HG03521 (cell line): ENCODE measurements around the gene RNASE8.
"Not testable (repeated sequence)": the region's sequence is repeated elsewhere in the genome, so short reads cannot be mapped to it uniquely, and the experiment has no call there.

Source experiments
- ATAC-seq: cut with Tn5 transposase; IDR thresholded peaks from one replicate; pipeline ENCODE4 v1.9.1; 2021; ENCODE audit warnings: mild to moderate bottlenecking, moderate library complexity; ENCODE audit not compliant: unreplicated experiment

Gene RNASE8, protein sequence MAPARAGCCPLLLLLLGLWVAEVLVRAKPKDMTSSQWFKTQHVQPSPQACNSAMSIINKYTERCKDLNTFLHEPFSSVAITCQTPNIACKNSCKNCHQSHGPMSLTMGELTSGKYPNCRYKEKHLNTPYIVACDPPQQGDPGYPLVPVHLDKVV

DNA sequence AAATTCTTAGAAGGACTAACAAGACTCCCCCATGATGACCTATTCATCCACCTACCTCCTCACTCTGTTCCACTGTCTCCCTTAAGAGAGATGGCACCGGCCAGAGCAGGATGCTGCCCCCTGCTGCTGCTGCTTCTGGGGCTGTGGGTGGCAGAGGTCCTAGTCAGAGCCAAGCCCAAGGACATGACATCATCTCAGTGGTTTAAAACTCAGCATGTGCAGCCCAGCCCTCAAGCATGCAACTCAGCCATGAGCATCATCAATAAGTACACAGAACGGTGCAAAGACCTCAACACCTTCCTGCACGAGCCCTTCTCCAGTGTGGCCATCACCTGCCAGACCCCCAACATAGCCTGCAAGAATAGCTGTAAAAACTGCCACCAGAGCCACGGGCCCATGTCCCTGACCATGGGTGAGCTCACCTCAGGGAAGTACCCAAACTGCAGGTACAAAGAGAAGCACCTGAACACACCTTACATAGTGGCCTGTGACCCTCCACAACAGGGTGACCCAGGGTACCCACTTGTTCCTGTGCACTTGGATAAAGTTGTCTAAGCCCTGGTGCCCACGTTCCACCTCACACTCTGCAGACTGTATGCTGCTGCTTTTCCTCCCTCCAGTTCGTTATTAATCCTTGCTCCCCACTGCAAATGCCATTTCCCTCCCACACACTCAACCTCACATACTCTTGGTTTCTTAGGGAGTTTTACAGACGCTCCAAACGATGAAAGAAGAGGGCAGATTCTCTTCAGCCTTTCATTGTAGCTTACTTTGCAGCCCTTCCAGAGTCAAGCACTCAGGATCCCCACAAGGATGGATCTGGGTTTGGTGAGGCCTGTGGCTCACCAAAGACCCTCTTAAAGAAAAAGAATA is at the start of gene RNASE8:
Gene RNASE8 (plus strand): TSS at position 20 of the 873 bp plus-strand sequence. CDS start 71 bp downstream, at position 91.
- no peak for ATAC-seq

DNA sequence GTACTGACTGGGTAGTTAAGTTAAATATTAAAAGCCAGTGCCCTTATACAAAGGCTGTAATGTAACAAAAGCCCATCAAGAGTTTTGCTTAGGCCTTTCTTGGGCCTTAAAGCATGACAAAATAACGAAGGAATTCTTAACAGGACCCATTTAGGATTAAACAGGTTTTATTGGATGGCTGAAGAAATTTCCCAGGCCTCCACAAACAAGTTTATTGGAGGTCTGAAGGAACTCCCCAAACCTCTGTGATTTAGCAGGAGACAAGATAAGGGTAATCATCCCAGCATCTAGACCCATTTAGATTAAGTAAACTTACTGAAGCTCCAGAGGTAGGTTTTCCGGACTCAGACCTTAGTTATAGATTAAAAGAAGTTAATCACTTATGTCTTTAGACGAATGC is 47.9 kb upstream of the RNASE8 start:
- not testable (repeated sequence) for ATAC-seq

DNA sequence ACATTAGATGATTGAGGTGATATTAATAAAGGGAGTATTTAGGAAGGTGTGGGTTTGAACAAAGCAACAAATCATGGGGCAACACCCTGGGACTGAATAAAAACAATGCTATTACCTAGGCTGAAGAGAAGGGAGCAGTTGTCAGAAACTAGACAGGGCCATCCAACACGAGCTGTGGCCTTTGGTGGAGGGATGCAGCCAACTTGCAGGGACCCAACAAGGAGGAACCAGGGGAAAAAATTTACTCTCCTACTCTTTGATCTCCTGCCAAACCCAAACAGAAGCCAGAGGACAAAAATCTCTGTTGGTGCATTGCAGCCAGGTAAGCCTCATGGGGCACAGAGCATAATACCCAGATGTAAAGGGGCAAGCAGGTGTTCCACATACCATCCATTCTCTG is 46.5 kb upstream of the RNASE8 start:
- ATAC-seq, result no peak

DNA sequence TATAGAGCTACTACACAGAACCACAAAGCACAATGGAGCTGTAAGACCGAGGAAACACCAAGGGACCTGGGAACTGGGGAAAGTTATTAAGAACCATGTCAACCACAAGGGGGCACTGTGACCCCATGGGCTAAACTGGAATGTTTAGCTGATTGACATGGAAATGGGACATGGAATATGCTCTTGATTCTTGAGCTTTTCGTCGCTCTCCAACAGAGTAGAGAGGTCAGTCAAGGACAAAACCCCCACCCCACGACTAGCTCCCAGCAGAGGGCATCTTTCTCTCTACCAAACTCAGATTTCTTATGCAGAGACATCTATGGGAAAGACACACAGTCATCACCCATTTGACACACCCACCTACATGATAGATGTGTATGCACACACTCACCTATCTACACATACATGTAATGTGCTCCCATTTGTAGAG is 42.8 kb upstream of the RNASE8 start:
- no peak for ATAC-seq

DNA sequence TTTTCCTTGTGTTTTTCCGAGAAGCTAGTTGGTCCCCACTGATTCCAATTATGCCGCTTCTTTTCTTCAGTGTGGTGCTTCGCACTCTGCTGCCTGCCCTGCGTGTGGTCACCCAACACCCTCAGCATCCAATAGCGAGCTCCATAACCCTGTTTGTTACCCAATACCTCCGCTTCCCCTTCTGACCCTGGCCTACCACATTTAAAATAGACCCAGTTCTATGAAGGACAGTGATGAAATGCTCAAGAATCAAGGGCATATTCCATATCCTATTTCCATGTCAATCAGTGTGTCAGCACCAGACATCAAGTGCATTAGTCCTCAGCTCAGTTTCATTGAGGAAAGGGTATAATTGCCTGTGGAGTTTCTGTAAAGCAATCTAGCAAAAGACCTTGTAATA is 42.3 kb upstream of the RNASE8 start:
- no peak for ATAC-seq

DNA sequence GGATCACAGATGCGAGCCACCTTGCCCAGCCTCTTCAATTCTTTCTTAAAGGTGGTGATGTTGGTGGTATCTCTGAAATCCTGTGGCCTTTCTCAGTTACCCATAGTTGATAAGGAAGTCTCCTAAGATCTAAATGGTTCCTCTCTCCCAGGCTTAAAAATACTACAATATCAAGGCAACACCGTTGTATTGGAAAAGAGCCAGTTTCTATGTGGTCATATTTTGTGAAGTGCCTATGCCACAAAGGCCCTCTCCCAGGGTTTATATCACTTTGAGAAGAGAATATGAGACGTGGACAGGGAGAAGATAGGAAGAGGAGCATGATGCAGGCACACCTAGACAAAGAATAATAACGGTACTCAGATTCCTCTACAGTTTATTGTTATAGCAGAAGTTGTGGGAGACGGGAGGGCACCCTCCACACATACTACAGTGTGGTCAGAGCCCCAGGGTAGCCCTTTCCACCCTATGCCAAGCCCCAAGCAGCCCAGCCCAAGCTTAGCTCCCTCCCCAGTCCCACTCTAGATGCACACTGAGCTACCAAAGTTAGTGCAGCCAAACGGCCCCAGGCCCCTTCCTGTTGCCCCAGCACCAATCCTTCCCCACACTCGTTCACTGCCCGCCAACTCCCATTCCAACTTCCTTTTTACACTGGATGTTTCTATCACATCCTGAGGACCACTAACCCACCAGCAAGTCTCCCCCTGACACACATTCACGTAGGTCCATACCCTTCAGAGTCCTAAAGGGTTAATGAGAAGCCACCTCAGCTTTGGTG is 41.0 kb upstream of the RNASE8 start:
- no peak for ATAC-seq

DNA sequence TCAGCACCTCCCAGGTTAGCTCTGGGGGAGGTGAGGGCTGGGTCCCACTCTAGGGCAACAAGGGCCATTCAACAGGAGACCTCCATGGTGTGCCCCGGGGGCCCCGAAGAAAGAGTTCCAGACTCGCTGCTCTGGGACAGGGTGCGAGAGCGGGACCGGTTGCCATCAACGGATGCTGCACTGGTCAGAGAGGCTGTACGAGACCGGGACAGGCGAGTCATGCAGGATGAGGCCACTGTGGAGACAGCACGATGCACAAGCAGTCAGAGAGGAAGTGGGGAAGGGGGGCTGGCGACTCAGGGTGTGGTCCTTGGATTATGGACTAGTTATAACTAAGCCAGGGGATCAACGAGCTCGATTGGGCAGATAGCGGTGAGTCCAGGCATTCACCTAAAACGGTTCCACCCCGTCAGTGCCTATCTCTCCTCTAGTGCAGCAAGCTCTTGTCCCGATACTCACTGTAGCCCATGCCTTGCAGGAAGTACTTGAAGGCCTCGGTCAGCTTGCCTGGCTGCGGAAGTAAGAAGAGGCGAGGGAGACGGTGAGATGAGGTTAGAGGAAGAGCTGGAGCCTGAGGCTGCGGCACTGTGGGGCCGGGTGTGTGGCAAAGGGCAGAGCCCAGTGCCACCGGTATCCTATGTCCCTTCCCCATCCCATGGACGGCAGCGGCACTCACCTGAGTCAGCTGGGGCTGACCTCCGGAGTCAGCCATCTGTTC is 39.9 kb upstream of the RNASE8 start:
- ATAC-seq, result no peak

DNA sequence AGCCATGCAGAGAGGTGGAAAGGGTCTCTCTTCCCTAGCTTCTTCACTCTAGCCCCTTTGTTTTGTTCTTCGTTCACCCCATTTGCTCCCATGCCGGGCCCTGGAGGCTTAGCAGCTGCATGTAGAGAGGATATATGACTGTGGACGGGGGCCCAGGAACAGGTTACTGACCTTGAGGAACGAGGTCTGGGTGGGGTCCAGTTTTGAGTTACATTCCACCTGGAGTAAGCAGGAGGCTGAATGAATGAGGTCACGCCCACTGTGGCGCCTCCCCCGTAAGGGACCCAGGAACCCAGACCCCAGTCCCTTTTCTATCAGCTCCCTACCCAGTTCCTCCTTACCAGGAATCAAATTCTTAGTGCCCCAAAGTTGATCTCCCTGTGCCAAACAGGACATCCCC is 39.3 kb upstream of the RNASE8 start:
- no peak for ATAC-seq

DNA sequence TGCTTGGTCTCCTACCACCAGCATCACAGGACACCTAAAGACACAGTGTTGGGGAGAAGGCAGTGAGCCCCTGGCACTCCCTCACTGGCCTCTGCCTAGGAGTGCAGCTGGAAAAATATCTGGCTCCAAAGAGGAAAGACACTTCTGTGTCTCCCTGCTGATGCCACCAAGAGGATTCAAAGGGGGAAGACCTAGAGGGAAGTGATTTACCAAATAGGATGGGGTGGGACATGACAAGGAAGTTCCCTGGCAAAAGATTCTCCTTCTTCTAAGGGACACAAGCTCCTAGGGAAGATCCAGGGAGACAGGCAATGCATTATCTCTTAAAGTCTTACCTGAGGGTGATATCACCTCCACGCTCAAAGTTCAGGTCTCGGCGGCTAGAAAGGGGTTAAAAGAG is 38.8 kb upstream of the RNASE8 start:
- no peak for ATAC-seq

DNA sequence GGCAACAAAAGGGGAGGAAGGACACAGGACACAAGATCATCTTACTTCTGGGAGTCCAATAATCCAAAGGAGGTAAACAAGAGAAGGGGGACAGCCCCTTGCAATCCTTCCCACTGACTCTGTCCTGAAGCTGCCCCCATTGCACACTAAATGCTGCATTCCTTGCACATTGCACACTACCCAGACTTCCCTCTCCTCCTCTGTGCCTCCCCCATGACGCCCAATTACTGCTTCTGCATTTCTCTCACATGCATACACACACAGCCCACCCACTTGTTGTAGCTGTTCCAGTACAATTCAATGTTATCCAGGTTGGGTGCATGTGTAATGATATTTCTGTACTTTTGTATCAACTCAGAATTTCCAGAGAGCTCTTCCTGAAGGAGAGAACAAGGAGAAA is 38.3 kb upstream of the RNASE8 start:
- ATAC-seq, result no peak

DNA sequence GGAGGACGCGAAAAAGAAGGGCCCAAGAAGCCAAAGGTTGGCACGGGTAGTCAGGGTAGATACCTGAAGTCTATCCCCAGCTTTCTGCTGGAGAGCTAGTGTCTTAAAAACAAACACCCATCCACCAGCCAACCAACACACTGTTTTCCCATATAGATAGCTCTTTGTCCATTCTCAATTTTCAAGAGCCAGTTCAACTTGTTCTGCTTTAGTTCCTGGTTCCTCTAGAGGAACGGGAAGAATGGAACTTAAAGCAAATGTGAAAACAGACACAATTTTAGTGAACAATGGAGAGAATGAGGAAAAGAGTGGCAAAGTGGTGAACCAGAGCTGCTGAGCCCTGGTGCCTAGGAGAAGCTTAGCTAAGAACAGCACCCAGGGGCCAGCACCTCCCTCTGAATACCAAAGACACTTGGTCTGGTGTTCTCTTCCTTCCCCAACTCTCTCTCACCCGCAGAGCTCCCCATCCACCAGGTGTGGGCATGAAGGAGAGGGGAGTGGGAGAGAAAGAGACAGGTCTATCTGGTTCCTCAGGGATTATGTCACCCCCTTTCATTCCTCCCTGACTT is 36.6 kb upstream of the RNASE8 start:
- ATAC-seq, result no peak

DNA sequence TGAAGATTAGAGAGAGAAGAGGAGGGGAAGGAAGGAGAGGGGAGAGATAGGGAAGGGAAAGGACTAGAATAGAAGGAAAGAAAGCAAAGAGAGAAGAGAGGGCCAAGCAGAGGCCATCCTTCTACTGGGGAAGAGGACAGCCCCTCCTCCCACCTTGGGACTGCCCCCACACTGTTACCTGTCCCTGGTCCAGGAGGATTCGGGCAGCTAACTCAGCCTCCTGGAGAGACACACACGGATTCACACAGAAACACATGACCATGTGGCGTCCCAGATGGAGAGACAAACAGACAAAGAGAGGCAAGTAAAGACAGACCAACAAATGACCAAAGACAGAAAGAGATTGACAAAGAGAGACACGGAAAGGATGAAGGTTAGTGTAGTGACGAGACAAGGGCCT is 34.9 kb upstream of the RNASE8 start:
- no peak for ATAC-seq

DNA sequence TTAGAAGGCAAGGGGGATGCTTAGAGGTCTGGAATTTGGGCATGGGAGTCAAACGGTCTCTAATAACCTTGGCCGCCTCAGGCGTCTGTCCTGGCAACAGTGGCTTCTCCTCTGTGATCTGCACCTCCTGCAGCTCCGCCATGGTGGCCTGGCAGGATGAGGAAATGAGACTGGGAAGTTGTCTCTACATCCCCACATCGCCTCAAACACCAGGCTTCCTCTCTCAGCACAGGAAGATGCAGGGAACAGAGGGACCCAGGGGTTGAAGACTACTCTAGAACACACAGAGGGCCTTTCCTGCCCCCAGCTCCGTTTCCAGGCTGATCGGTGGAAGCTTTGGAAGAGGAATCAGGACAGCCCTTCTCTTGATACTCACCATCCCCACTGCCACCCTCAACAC is 34.4 kb upstream of the RNASE8 start:
- no peak for ATAC-seq

DNA sequence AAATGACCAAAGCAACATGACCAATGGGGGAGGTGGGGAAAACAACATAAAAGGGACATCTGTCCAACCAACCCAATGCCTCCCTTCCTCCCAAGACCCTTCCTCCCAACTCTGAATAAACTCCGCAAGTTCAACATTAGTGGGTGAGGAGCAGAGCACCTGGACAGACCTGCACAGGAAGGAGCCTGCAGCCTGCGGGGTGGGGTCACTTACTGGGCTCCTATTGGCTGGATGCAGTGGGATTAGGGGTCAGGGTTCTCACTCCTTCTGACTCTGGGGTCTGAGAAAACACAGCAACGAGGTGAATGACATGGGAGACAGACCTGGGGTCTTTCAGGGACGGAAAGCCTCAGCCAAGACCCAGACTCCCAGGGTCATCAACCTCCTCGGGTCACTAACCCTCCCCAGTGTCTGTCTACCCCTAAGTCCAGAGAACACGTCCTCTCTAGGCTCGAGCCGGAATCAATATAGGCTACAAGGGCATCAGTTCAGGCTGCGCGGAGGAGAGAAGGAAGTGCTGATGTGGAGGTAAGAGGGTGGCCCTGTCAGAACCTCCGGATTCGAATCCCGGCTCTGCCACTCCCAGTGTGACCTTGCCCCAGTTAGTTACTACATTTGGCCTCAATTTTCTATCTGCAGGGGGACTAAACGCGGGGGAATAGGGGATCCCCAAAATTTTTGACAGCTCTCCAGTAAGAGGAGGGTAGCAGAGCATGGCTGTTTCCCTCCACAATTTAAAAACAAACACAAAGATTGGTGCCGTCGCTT is 33.6 kb upstream of the RNASE8 start:
- ATAC-seq, result no peak

DNA sequence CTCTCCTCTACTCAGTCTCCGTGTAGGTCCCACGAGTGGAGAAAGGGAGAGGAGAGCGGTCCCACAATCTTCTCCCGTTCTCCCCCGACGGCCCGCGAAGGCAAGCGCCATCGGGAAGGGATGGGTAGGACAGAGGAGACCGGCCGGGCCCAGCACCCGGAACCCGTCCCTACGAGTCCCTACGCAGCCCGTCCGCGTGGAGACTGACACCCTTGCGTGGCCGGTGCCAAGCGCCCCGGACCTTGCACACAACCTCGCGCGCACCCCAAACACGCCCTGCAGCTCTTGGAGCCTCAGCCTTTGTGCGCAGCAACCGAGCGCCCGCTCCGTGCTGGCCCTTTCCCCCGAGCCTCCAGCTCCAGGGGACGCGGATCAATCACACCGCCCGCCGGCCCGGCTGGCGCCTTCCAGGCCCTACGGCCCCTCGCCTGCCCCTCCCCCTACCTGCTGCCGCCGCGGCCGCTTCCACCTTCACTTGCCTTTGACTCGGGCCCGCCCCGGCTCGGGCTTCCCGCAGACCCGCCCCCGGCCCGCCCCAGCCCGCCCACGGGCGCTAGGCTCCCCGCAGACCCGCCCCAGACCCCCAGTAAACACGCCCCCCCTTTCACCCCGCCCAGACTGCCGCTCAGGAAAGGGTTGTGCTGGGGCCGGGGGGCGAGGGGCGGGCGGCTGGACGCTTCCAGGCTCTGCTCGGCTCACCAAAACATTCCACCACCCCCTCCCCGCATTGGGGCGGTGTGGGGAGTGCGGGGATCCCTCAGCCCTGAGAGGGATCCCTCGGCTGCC is 32.8 kb upstream of the RNASE8 start, which contains the start of gene NDRG2:
Gene NDRG2 (minus strand): TSS at position 477 of the 786 bp plus-strand sequence. CDS start 1,746 bp downstream, outside the sequence.
- ATAC-seq, result no peak

DNA sequence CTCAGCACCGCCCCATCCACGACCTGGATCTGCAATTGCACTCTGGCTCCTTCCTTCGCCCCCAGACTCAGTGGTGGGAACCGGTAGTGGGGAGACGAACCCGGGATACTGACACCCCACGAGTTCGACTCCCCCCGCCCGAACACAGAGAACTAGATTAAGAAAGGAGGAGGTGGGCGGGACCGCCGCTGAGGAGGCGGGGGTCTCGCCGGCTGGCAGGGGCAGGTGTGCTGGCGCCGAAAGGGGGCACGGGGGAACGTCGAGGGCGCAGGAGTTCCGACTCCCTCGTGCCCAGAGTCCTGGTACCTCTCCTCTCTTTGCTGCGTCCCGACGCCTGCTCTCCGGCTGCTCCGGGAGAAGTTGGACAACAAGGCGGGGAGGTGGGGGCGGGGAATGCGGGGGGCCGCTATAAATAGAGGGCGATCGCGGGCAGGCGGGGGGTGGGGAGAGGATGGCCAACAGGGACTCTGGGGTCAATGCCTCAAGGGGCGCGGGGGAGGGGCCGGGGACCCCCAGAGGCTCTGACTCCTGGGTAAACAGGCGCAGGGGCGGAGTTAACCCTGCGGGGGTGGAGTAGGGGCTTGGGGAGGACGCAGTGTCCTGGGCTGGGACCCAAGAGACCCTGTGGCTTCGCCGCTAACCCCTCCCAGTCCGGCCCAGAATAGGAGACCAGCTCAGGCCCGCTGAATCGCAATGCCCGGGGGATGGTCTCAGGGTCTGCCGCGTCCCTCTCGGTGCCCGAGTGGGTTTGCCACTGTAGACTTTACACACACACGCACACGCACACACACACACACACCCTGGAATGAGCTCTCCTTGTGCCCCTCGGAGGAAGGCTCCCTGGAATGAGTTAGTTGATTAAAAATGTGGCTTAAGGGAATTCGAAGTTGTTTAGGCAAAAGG is 32.0 kb upstream of the RNASE8 start:
- ATAC-seq, result no peak

DNA sequence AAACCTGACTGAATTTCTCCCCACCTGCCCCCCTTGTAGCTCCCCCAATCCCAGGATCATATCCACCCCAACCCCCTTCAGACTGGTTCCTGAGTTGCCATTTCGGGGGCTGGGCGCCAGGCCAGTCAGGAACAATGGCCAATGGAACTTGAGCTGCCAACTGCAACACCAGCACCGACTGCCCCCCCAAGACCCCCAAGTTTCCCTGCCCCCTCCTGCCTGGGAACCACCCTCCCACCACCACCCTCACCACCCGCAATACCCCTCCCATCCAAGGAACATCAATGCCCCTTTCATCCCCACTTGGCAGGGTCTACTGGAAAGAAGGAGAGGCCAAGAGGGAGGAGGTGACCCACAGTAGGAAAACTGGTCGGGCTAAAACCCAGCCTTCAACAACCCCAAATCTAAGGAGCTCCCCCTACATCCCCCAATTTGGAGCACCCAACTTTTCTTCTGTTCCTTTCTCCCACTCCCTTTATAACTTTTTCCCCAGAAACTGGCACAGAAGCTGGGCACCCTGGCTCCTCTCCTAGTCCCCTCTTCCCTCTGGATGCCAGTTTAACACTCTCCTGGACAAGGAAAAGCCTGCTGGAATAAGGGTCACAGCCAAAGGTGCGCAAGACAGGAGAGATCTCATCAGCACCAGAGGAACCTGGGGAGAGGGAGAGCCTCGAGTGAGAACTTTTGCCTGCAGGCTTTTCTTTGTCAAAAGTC is 31.2 kb upstream of the RNASE8 start:
- no peak for ATAC-seq

DNA sequence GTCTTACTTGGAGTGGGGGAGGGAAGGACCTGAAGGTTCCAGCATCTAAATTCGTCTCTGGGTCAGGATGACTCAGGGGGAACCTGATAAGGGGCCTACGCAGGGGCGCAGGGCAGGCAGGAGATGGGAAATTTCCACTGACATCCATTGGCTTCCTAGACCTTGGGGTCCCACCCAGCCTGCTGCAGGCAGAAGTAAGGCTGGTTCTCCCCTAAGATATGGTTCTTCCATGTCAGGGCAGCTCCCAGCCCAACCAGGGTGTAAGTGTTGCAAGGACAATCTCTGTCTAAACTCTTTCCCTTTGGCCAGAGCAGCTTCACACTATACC is 30.7 kb upstream of the RNASE8 start:
- ATAC-seq, result no peak
